ENCODE measurements around the gene DNAI1. TPM values are rescaled to one million over a fixed set of nuclear protein-coding genes. Genes with fewer than 3 reads are reported as not detected.

Gene DNAI1
- polyA plus RNA-seq, 1 experiment: not detected

- no peaks in the 10 kb centered on the region; the same call in 1 of the 2 replicates for H3K36me3 ChIP-seq (ENCODE audit: control insufficient read depth, insufficient read depth, low read length)
- H3K27me3 ChIP-seq (ENCODE audit: control insufficient read depth, insufficient read depth, low read length): no peaks in the 10 kb centered on the region
- no peak for DNase-seq (ENCODE audit: low read depth)
- POLR2A ChIA-PET: no interaction called here
- H3K4me3 ChIP-seq (ENCODE audit: low read depth, low read length): no peak overlapping the region
- CTCF ChIA-PET: interaction anchor here (0.6 to 5.4 kb wide), 2 partner anchors 59 to 74 kb away, joined by 3 to 37 read pairs; no protein-coding TSS in a partner anchor
- TF ChIP-seq CTCF (IDR thresholded peaks at IDR 0.05; ENCODE audit: insufficient read depth, low read depth, low read length): no peak
Observed at GRCh38 chr9:34442770-34443169, 15.8 kb upstream of the DNAI1 start.

- Histone ChIP-seq H3K27me3 (ENCODE audit: control insufficient read depth, insufficient read depth, low read length) (no peaks in the 10 kb centered on the region), H3K36me3 (ENCODE audit: control insufficient read depth, insufficient read depth, low read length) (no peaks in the 10 kb centered on the region; the same call in 1 of the 2 replicates), H3K4me3 (ENCODE audit: low read depth, low read length) (no peak overlapping the region)
- no peak for DNase-seq (ENCODE audit: low read depth)
- no peak for TF ChIP-seq CTCF (IDR thresholded peaks at IDR 0.05; ENCODE audit: insufficient read depth, low read depth, low read length)
- ChIA-PET POLR2A (no interaction called here), CTCF (interaction anchor here (0.6 to 5.4 kb wide), 5 partner anchors 10 to 74 kb away, joined by 3 to 37 read pairs (median 6); no protein-coding TSS in a partner anchor)
Observed at GRCh38 chr9:34443533-34443932, 15.1 kb upstream of the DNAI1 start.

- H3K27me3 ChIP-seq (ENCODE audit: control insufficient read depth, insufficient read depth, low read length): no peaks in the 10 kb centered on the region
- no peaks in the 10 kb centered on the region; the same call in 1 of the 2 replicates for H3K36me3 ChIP-seq (ENCODE audit: control insufficient read depth, insufficient read depth, low read length)
- TF ChIP-seq CTCF (IDR thresholded peaks at IDR 0.05; ENCODE audit: insufficient read depth, low read depth, low read length): no peak
- DNase-seq (ENCODE audit: low read depth): no peak
- CTCF ChIA-PET: interaction anchor here (0.9 to 5.4 kb wide), 6 partner anchors 10 to 148 kb away, joined by 3 to 37 read pairs (median 6); no protein-coding TSS in a partner anchor
- POLR2A ChIA-PET: no interaction called here
- H3K4me3 ChIP-seq (ENCODE audit: low read depth, low read length): no peak overlapping the region
Observed at GRCh38 chr9:34443976-34444375, 14.6 kb upstream of the DNAI1 start.

- DNase-seq (ENCODE audit: low read depth): no peak
- POLR2A ChIA-PET: interaction anchor here (0.6 to 0.9 kb wide), 2 partner anchors 17 to 999 kb away, joined by 4 to 6 read pairs; partner anchors contain the start of gene AQP3
- Histone ChIP-seq H3K27me3 (ENCODE audit: control insufficient read depth, insufficient read depth, low read length) (no peaks in the 10 kb centered on the region), H3K4me3 (ENCODE audit: low read depth, low read length) (no peak overlapping the region), H3K36me3 (ENCODE audit: control insufficient read depth, insufficient read depth, low read length) (no peaks in the 10 kb centered on the region)
- CTCF ChIA-PET: interaction anchor here (0.7 to 5.4 kb wide), 8 partner anchors 9 to 102 kb away, joined by 3 to 37 read pairs (median 4); no protein-coding TSS in a partner anchor
- TF ChIP-seq CTCF (IDR thresholded peaks at IDR 0.05; ENCODE audit: insufficient read depth, low read depth, low read length): no peak
Observed at GRCh38 chr9:34446468-34446891, 12.1 kb upstream of the DNAI1 start.

GRCh38 chr9:34446951-34447350 lies 11.7 kb upstream of the DNAI1 start:
- no peak for TF ChIP-seq CTCF (IDR thresholded peaks at IDR 0.05; ENCODE audit: insufficient read depth, low read depth, low read length)
- no peak for DNase-seq (ENCODE audit: low read depth)
- ChIA-PET POLR2A (interaction anchor here (0.6 to 0.9 kb wide), 2 partner anchors 17 to 1000 kb away, joined by 4 to 6 read pairs; partner anchors contain the start of gene AQP3), CTCF (interaction anchor here (0.7 to 5.4 kb wide), 9 partner anchors 9 to 145 kb away, joined by 3 to 37 read pairs (median 4); no protein-coding TSS in a partner anchor)
- no peaks in the 10 kb centered on the region for H3K36me3 ChIP-seq (ENCODE audit: control insufficient read depth, insufficient read depth, low read length)
- H3K27me3 ChIP-seq (ENCODE audit: control insufficient read depth, insufficient read depth, low read length): no peaks in the 10 kb centered on the region
- H3K4me3 ChIP-seq (ENCODE audit: low read depth, low read length): no peak overlapping the region
